Smooth muscle cell (in vitro differentiated cells): Measurements from ENCODE around the gene MIS18A. TPM values are rescaled to one million over a fixed set of nuclear protein-coding genes. Genes with fewer than 3 reads are reported as not detected.

Experiments used
- DNase-seq: peaks from one replicate; lab custom pipeline; 2025; ENCODE audit not compliant: unreplicated experiment; lab: John Stamatoyannopoulos, UW
- H2AFZ ChIP-seq: fragments of 200-600 bp; sonication (generic); 2 replicates; pipeline ENCODE4 v1.6.0; 2016; ENCODE audit warnings: antibody characterized with exemption, low read depth, mild to moderate bottlenecking
- H3F3A ChIP-seq: fragments of 200-600 bp; sonication (generic); 2 replicates; pipeline ENCODE4 v1.6.0; 2017; ENCODE audit warnings: antibody characterized with exemption, low read depth
- H3K27ac ChIP-seq: fragments of 200-600 bp; sonication (generic); 2 replicates; pipeline ENCODE4 v1.5.1; 2016; ENCODE audit warnings: low read depth, mild to moderate bottlenecking
- H3K27me3 ChIP-seq: fragments of 200-600 bp; sonication (generic); 2 replicates; pipeline ENCODE4 v1.6.1; 2016; ENCODE audit warnings: low read depth, mild to moderate bottlenecking
- H3K36me3 ChIP-seq: fragments of 200-600 bp; sonication (generic); 2 replicates; pipeline ENCODE4 v1.5.1; 2016; ENCODE audit warnings: low read depth
- H3K4me1 ChIP-seq: fragments of 200-600 bp; sonication (generic); 2 replicates; pipeline ENCODE4 v1.5.1; 2016; ENCODE audit warnings: low read depth
- H3K4me2 ChIP-seq: fragments of 200-600 bp; sonication (generic); 2 replicates; pipeline ENCODE4 v1.6.0; 2016; ENCODE audit warnings: mild to moderate bottlenecking
- H3K4me3 ChIP-seq: fragments of 200-600 bp; sonication (generic); 2 replicates; pipeline ENCODE4 v1.5.1; 2016; ENCODE audit warnings: mild to moderate bottlenecking
- H3K79me2 ChIP-seq: fragments of 200-600 bp; sonication (generic); 2 replicates; pipeline ENCODE4 v1.6.0; 2016; ENCODE audit warnings: low read depth, mild to moderate bottlenecking
- H3K9ac ChIP-seq: fragments of 200-600 bp; sonication (generic); 2 replicates; pipeline ENCODE4 v1.6.0; 2016; ENCODE audit warnings: low read depth
- H3K9me3 ChIP-seq: fragments of 200-600 bp; sonication (generic); replicated peaks from 2 replicates; pipeline ENCODE4 v1.5.1; 2016; ENCODE audit warnings: low read depth
- H4K20me1 ChIP-seq: fragments of 200-600 bp; sonication (generic); 2 replicates; pipeline ENCODE4 v1.6.0; 2016; ENCODE audit warnings: low read depth
- WGBS: methylation state at CpG from one replicate; pipeline ENCODE4 v1.1.7; 2016; ENCODE audit warnings: low lambda C conversion rate; 5-methylcytosine and 5-hydroxymethylcytosine counted together
- polyA plus RNA-seq: library from polyadenylated mRNA; unstranded; fragments of >200 nt; fragmentation: Nextera tagmentation; extraction: Ambion mirVana; gene quantifications from 2 replicates; pipeline ENCODE4 v1.2.1, GENCODE V29; 2016
- total RNA-seq: library from RNA; depleted of rRNA; stranded (reverse); fragments of >200 nt; gene quantifications from 2 replicates; pipeline ENCODE4 v1.2.3, GENCODE V29; 2014
- TF ChIP-seq, protein P1 (sequence below): fragments of 200-600 bp; sonication (generic); IDR thresholded peaks from 2 replicates; pipeline ENCODE4 v1.5.1; 2017; ENCODE audit warnings: borderline replicate concordance, mild to moderate bottlenecking, antibody characterized with exemption; ENCODE audit not compliant: insufficient read depth, poor library complexity, severe bottlenecking

Gene MIS18A
- total and polyA plus RNA-seq, 2 experiments from 2014 or later, result 9.4 to 20.0 TPM

DNA sequence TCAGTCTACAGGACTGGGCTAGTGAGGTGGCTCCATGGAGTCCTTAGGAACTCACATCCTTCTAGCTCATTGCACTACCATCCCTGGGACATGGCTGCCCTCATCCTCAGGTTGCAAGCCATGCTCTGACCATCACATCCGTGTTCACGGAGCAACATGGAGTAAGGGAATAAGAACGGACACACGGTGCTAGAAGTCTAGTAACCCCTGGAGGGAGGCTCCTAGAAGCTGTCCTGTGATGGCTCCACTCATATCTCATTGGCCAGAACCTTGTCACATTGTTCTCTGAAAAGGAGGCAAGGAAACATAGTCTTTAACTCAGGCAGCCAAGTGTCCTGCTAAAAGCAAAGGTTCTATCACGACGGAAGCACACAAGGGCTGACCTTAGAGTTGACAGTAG, 23.7 kb upstream of the MIS18A start:
- Histone ChIP-seq H3K9me3 (no peaks in the 10 kb centered on the region), H2AFZ (no peak overlapping the region), H3K4me2 (no peak overlapping the region), H3F3A (no peaks in the 10 kb centered on the region), H3K36me3 (no peaks in the 10 kb centered on the region), H3K4me3 (no peak overlapping the region), H3K27ac (no peak overlapping the region), H3K9ac (no peak overlapping the region), H3K27me3 (no peaks in the 10 kb centered on the region), H3K79me2 (no peaks in the 10 kb centered on the region), H4K20me1 (no peaks in the 10 kb centered on the region), H3K4me1 (no peaks in the 10 kb centered on the region)
- DNase-seq, result no peak
- WGBS, result 93% methylated on average over 6 of the region's 6 CpGs
- TF ChIP-seq, protein P1, sequence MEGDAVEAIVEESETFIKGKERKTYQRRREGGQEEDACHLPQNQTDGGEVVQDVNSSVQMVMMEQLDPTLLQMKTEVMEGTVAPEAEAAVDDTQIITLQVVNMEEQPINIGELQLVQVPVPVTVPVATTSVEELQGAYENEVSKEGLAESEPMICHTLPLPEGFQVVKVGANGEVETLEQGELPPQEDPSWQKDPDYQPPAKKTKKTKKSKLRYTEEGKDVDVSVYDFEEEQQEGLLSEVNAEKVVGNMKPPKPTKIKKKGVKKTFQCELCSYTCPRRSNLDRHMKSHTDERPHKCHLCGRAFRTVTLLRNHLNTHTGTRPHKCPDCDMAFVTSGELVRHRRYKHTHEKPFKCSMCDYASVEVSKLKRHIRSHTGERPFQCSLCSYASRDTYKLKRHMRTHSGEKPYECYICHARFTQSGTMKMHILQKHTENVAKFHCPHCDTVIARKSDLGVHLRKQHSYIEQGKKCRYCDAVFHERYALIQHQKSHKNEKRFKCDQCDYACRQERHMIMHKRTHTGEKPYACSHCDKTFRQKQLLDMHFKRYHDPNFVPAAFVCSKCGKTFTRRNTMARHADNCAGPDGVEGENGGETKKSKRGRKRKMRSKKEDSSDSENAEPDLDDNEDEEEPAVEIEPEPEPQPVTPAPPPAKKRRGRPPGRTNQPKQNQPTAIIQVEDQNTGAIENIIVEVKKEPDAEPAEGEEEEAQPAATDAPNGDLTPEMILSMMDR, result no peak

- no peaks in the 10 kb centered on the region for H4K20me1 ChIP-seq
- TF ChIP-seq, protein P1, result no peak
- H3K9me3 ChIP-seq, result no peaks in the 10 kb centered on the region
- no peak overlapping the region for H3K27ac ChIP-seq
- no peak for DNase-seq
- no peak overlapping the region for H3K4me2 ChIP-seq
- H3K4me3 ChIP-seq, result no peak overlapping the region
- H3K9ac ChIP-seq, result no peak overlapping the region
- H2AFZ ChIP-seq, result no peak overlapping the region
- WGBS, result 90% methylated on average over 2 of the region's 2 CpGs
- no peaks in the 10 kb centered on the region for H3K4me1 ChIP-seq
- no peaks in the 10 kb centered on the region for H3K36me3 ChIP-seq
- H3K27me3 ChIP-seq, result no peaks in the 10 kb centered on the region
- no peaks in the 10 kb centered on the region for H3F3A ChIP-seq
- H3K79me2 ChIP-seq, result no peaks in the 10 kb centered on the region
These were observed 22.7 kb upstream of the MIS18A start for GRCh38 chr21:32301596-32301995.

DNA sequence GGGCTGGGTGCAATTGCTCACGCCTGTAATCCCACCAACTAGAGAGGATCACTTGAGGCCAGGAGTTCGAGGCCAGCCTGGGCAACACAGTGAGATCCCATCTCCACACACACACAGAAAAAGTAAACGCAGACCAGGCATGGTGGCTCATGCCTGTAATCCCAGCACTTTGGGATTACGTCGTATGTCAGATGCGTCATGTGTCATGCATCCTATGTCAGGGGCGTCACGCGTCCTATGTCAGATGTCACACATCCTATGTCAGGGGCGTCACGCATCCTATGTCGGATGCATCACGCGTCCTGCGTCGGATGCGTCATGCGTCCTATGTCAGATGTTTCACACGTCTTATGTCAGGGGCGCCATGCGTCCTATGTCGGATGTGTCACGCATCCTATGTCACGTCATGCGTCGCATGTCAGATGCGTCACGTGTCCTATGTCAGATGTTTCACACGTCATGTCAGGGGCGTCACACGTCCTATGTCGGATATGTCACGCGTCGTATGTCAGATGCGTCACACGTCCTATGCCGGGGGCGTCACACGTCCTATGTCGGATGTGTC, 21.4 kb upstream of the MIS18A start:
- TF ChIP-seq, protein P1, result no peak
- H3K4me2 ChIP-seq, result no peak overlapping the region

DNA sequence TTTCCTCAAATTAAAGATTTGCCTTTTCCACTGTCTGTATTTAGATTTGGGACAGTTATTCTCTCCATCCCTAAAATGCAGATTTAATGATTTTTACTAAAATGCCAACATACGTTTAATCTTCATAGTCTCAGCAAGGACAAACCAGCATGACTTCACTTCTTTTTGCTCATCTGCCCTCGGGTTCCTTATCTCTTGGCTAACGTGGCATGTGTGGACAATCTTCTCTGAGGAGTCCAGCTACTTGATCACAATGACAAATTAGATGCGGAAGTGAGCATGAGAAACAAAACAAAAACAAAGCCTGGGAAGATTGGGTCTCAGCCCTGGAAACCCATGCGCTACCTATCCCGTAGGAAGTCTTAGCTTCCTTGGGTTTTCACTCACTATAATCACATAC, 20.8 kb upstream of the MIS18A start:
- no peak overlapping the region for H2AFZ ChIP-seq
- H3K4me2 ChIP-seq, result no peak overlapping the region

More for the DNA sequence above, 21.4 kb upstream of the MIS18A start:
- Histone ChIP-seq H3K27me3 (no peaks in the 10 kb centered on the region), H3K9me3 (no peaks in the 10 kb centered on the region), H3K9ac (no peak overlapping the region), H3K27ac (no peak overlapping the region), H2AFZ (no peak overlapping the region), H3K36me3 (no peaks in the 10 kb centered on the region), H3K4me3 (no peak overlapping the region), H3K79me2 (no peaks in the 10 kb centered on the region), H3F3A (no peaks in the 10 kb centered on the region), H3K4me1 (no peaks in the 10 kb centered on the region), H4K20me1 (no peaks in the 10 kb centered on the region)
- WGBS, result 94% methylated on average over 41 of the region's 41 CpGs
- DNase-seq, result no peak

More for the DNA sequence above, 20.8 kb upstream of the MIS18A start:
- Histone ChIP-seq H3K36me3 (no peaks in the 10 kb centered on the region), H4K20me1 (no peaks in the 10 kb centered on the region), H3K27ac (no peak overlapping the region), H3K9ac (no peak overlapping the region), H3K9me3 (no peaks in the 10 kb centered on the region), H3K79me2 (no peaks in the 10 kb centered on the region), H3F3A (no peaks in the 10 kb centered on the region), H3K27me3 (no peaks in the 10 kb centered on the region), H3K4me1 (no peaks in the 10 kb centered on the region), H3K4me3 (no peak overlapping the region)
- DNase-seq, result no peak
- 86% methylated on average over 6 of the region's 6 CpGs for WGBS
- TF ChIP-seq, protein P1, result no peak
